Astrocyte (in vitro differentiated cells and primary cell): ENCODE data around the gene GPR39.

ENCODE experiments used
- EZH2 ChIP-seq: IDR thresholded peaks from 2 replicates; pipeline ENCODE4 v1.6.1; 2012; ENCODE audit warnings: mild to moderate bottlenecking, low read length, inconsistent platforms; ENCODE audit not compliant: insufficient read depth
- TF ChIP-seq, protein P1 (sequence below): IDR thresholded peaks from 2 replicates; pipeline ENCODE4 v1.5.1; 2011; ENCODE audit warnings: low read depth, mild to moderate bottlenecking, inconsistent platforms, low read length, moderate library complexity; ENCODE audit not compliant: insufficient read depth

DNA sequence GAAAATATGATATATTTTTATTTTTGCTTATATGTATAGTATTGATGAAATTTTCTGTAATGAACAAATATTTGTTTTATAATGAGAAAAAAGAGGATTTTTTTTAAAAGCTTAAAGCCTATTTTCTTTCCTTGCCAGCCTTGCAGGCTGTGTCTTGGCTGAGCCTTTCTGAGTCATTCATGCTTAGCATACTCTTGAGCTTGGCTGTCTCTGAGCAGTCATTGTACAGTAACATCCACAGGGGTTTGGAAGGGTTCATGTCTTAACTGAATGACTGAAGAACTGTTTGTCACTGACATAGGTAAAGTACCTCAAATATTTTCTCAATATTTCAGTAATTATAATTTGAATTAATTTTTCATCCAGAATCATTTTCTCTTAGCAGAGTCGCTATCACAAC lies 49.3 kb downstream of the GPR39 start:
- no peak for TF ChIP-seq EZH2
- TF ChIP-seq, protein P1, sequence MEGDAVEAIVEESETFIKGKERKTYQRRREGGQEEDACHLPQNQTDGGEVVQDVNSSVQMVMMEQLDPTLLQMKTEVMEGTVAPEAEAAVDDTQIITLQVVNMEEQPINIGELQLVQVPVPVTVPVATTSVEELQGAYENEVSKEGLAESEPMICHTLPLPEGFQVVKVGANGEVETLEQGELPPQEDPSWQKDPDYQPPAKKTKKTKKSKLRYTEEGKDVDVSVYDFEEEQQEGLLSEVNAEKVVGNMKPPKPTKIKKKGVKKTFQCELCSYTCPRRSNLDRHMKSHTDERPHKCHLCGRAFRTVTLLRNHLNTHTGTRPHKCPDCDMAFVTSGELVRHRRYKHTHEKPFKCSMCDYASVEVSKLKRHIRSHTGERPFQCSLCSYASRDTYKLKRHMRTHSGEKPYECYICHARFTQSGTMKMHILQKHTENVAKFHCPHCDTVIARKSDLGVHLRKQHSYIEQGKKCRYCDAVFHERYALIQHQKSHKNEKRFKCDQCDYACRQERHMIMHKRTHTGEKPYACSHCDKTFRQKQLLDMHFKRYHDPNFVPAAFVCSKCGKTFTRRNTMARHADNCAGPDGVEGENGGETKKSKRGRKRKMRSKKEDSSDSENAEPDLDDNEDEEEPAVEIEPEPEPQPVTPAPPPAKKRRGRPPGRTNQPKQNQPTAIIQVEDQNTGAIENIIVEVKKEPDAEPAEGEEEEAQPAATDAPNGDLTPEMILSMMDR, result no peak
